Fibroblast of lung (primary cell): ENCODE data around the gene GABRD. TPM values are rescaled to one million over a fixed set of nuclear protein-coding genes. Genes with fewer than 3 reads are reported as not detected.

Experiments
- DNase-seq, 2 donors: peaks; one replicate each; pipeline versions ENCODE4 v3.0.0 to v3.0.0-alpha.2; 2010; ENCODE audit warnings: low read depth in 2 of 2
- H2AFZ ChIP-seq: 2 replicates; pipeline ENCODE4 v1.5.1; 2012; ENCODE audit warnings: low read length, control low read depth, inconsistent platforms
- H3K27ac ChIP-seq: 2 replicates; pipeline ENCODE4 v1.5.1; 2011; ENCODE audit warnings: low read length, control low read depth; ENCODE audit not compliant: insufficient read depth
- H3K27me3 ChIP-seq: 2 replicates; pipeline ENCODE4 v1.5.1; 2011; ENCODE audit warnings: mild to moderate bottlenecking, low read length; ENCODE audit not compliant: control insufficient read depth, insufficient read depth
- H3K36me3 ChIP-seq: 2 replicates; pipeline ENCODE4 v1.5.1; 2011; ENCODE audit warnings: low read length; ENCODE audit not compliant: control insufficient read depth, insufficient read depth
- H3K4me1 ChIP-seq: 2 replicates; pipeline ENCODE4 v1.5.1; 2011; ENCODE audit warnings: low read length; ENCODE audit not compliant: control insufficient read depth, insufficient read depth; ENCODE audit errors: extremely low read depth
- H3K4me2 ChIP-seq: 2 replicates; pipeline ENCODE4 v1.5.1; 2011; ENCODE audit warnings: low read length, control low read depth; ENCODE audit not compliant: insufficient read depth; ENCODE audit errors: extremely low read depth
- H3K4me3 ChIP-seq, 4 experiments: fragments of 200-600 bp in 1 of 4; sonication (generic) in 1 of 4; replicated peaks in 1 of 4; 2 replicates each; pipeline ENCODE4 v1.5.1; 2011 to 2016; ENCODE audit warnings: low read length in 4 of 4, low read depth in 3 of 4, mild to moderate bottlenecking in 3 of 4, control low read depth in 2 of 4, inconsistent platforms in 1 of 4, mixed read lengths in 1 of 4; ENCODE audit not compliant: insufficient read depth in 1 of 4; ENCODE audit errors: control extremely low read depth in 1 of 4
- H3K79me2 ChIP-seq: 2 replicates; pipeline ENCODE4 v1.5.1; 2012; ENCODE audit warnings: mild to moderate bottlenecking, low read length, inconsistent platforms; ENCODE audit not compliant: control insufficient read depth, insufficient read depth
- H3K9ac ChIP-seq: 2 replicates; pipeline ENCODE4 v1.5.1; 2011; ENCODE audit warnings: mild to moderate bottlenecking, low read length, control low read depth; ENCODE audit not compliant: insufficient read depth
- H3K9me3 ChIP-seq: 2 replicates; pipeline ENCODE4 v1.5.1; 2012; ENCODE audit warnings: low read depth, low read length; ENCODE audit not compliant: control insufficient read depth, insufficient read depth
- H4K20me1 ChIP-seq: 2 replicates; pipeline ENCODE4 v1.5.1; 2011; ENCODE audit warnings: low read length; ENCODE audit not compliant: control insufficient read depth, insufficient read depth; ENCODE audit errors: extremely low read depth
- EZH2 ChIP-seq: IDR thresholded peaks from 2 replicates; pipeline ENCODE4 v1.5.1; 2012; ENCODE audit warnings: low read length, control low read depth, mild to moderate bottlenecking; ENCODE audit errors: missing control alignments
- polyA plus RNA-seq, 2 donors: library from polyadenylated mRNA; depleted of rRNA in 1 of 2; stranded (reverse) in 1 of 2; unstranded in 1 of 2; fragments of >200 nt; gene quantifications; 2 replicates each; pipeline ENCODE4 v1.2.1, GENCODE V29; 2011 to 2012; ENCODE audit warnings: missing spikeins in 1 of 2
- total RNA-seq: library from RNA; depleted of rRNA; stranded (reverse); fragments of >200 nt; gene quantifications from 2 replicates; pipeline ENCODE4 v1.2.1, GENCODE V29; 2014
- TF ChIP-seq, protein P1 (sequence below), 2 donors: IDR thresholded peaks in 1 of 2; conservative IDR thresholded peaks in 1 of 2; 1 replicate in 1 of 2; 2 replicates in 1 of 2; pipeline ENCODE4 v1.5.1; 2011 to 2012; ENCODE audit warnings: low read length in 2 of 2, control low read depth in 1 of 2, inconsistent platforms in 1 of 2, low read depth in 1 of 2, mild to moderate bottlenecking in 1 of 2

Gene GABRD
- total and polyA plus RNA-seq, 2 donors (not counting 1 experiment from before 2014, with no cell fraction given): not detected

DNA sequence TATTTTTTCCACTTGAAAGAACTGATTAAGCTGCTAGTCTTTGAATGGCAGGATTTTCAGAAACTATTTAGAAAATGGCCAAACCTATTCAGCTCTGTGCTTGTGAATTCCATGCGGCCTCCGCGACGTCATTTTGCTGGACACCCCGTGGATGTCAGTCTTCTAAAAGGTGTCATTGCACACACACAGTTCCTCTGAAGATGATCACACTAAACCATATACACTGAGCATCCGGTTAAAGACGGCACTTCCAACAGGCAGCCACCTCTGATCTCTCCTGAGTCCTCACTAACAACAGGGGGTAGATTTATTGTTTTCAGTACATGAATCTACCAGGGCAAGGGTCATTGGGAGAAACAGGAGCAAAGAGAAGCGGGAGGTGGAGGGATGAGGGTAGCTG is 24.6 kb upstream of the GABRD start:
- Histone ChIP-seq H3K9me3 (no peaks in the 10 kb centered on the region), H3K27me3 (no peaks in the 10 kb centered on the region), H3K9ac (no peak overlapping the region), H3K4me1 (no peaks in the 10 kb centered on the region), H3K79me2 (no peaks in the 10 kb centered on the region), H3K4me2 (no peak overlapping the region), H3K4me3 (no peak overlapping the region), H2AFZ (no peak overlapping the region), H4K20me1 (no peaks in the 10 kb centered on the region), H3K36me3 (no peaks in the 10 kb centered on the region), H3K27ac (no peak overlapping the region)
- no peak for DNase-seq
- TF ChIP-seq EZH2: no peak
- TF ChIP-seq, protein P1, sequence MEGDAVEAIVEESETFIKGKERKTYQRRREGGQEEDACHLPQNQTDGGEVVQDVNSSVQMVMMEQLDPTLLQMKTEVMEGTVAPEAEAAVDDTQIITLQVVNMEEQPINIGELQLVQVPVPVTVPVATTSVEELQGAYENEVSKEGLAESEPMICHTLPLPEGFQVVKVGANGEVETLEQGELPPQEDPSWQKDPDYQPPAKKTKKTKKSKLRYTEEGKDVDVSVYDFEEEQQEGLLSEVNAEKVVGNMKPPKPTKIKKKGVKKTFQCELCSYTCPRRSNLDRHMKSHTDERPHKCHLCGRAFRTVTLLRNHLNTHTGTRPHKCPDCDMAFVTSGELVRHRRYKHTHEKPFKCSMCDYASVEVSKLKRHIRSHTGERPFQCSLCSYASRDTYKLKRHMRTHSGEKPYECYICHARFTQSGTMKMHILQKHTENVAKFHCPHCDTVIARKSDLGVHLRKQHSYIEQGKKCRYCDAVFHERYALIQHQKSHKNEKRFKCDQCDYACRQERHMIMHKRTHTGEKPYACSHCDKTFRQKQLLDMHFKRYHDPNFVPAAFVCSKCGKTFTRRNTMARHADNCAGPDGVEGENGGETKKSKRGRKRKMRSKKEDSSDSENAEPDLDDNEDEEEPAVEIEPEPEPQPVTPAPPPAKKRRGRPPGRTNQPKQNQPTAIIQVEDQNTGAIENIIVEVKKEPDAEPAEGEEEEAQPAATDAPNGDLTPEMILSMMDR (conservative IDR thresholded peaks at IDR 0.05 in 1 of 2, IDR thresholded peaks at IDR 0.05 in 1 of 2; ENCODE audit: low read depth in 1 of 2, low read length in 2 of 2): no peak

DNA sequence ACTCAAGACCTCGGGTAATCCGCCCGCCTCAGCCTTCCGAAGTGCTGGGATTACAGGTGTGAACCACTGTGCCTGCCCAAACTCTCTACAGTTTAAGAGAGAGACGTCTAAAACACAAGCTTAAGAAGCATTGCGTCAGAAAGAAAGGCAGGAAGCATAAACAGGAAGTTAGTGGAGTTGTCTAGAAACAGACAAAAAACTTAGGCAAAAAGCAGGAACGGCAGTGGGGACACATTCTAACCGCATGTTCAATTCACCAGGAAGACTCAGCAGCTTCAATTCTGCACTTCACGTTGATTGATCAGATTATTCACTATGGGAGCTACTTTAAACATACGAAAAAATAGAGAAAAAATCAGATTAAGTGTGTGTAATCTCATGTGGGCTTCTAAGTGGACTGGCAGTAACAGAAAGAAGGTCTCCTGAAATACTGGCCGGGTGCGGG is 22.9 kb upstream of the GABRD start:
- peak in 1 of 2 donors; percentile 44 for DNase-seq
- Histone ChIP-seq H3K79me2 (no peaks in the 10 kb centered on the region), H3K9me3 (no peaks in the 10 kb centered on the region), H4K20me1 (no peaks in the 10 kb centered on the region), H3K36me3 (no peaks in the 10 kb centered on the region), H3K4me3 (no peak overlapping the region), H3K27me3 (no peaks in the 10 kb centered on the region), H3K27ac (no peak overlapping the region), H3K4me2 (no peak overlapping the region), H3K9ac (no peak overlapping the region), H2AFZ (peak overlapping the region; percentile 13), H3K4me1 (no peaks in the 10 kb centered on the region)
- TF ChIP-seq, protein P1 (conservative IDR thresholded peaks at IDR 0.05 in 1 of 2, IDR thresholded peaks at IDR 0.05 in 1 of 2; ENCODE audit: low read depth in 1 of 2, low read length in 2 of 2): no peak
- no peak for TF ChIP-seq EZH2

DNA sequence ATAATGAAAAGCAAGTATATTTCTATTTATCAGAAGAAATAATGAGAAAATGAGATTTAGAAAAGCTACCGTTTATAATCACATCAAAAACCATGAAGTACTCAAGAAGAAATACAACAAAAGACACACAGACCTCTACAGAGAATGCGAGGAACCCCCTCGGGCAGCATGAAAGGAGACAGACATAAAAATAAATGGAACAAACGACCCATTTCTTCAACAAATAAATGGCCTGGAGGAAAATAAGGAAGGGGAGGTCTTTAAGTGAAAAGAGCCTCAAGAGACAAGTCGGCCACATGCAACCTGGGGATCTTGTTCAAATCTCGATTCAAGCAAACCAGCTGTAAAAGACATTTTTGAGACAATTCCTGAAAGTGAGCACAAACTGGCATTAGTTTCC is 21.6 kb upstream of the GABRD start:
- no peak overlapping the region for H3K4me2 ChIP-seq
- H3K4me1 ChIP-seq: no peaks in the 10 kb centered on the region
- no peaks in the 10 kb centered on the region for H3K79me2 ChIP-seq
- H3K9ac ChIP-seq: no peak overlapping the region
- peaks cover 5% of the 10 kb centered on the region for H3K27me3 ChIP-seq
- no peak overlapping the region for H2AFZ ChIP-seq
- H3K36me3 ChIP-seq: no peaks in the 10 kb centered on the region
- DNase-seq: no peak
- no peaks in the 10 kb centered on the region for H4K20me1 ChIP-seq
- no peak overlapping the region for H3K4me3 ChIP-seq
- TF ChIP-seq EZH2: no peak
- TF ChIP-seq, protein P1 (conservative IDR thresholded peaks at IDR 0.05 in 1 of 2, IDR thresholded peaks at IDR 0.05 in 1 of 2; ENCODE audit: low read depth in 1 of 2, low read length in 2 of 2): no peak
- H3K27ac ChIP-seq: no peak overlapping the region
- H3K9me3 ChIP-seq: no peaks in the 10 kb centered on the region
